Islet precursor cell (in vitro differentiated cells): ENCODE measurements around the gene DCLK1.
"Not testable (repeated sequence)": the region's sequence is repeated elsewhere in the genome, so short reads cannot be mapped to it uniquely, and the experiment has no call there.

Source experiments
- DNase-seq: peaks from one replicate; pipeline ENCODE4 v3.0.0-alpha.2; 2018

DCLK1 gene

GRCh38 chr13:36082806-36083205 is 48.4 kb downstream of the DCLK1 start:
- no peak for DNase-seq

GRCh38 chr13:36082396-36082795 is 48.8 kb downstream of the DCLK1 start:
- DNase-seq = no peak

GRCh38 chr13:36076211-36076610 is 55.0 kb downstream of the DCLK1 start:
- no peak for DNase-seq

- DNase-seq = no peak
Observed at GRCh38 chr13:36074659-36075058, 56.5 kb downstream of the DCLK1 start.

GRCh38 chr13:36072152-36072935 is 58.8 kb downstream of the DCLK1 start:
- peak; percentile 72 for DNase-seq

- not testable (repeated sequence) for DNase-seq
Observed at GRCh38 chr13:36070504-36071192, 60.5 kb downstream of the DCLK1 start.

- DNase-seq = no peak
Observed at GRCh38 chr13:36069881-36070366, 61.3 kb downstream of the DCLK1 start.

GRCh38 chr13:36068991-36069390 is 62.2 kb downstream of the DCLK1 start:
- no peak for DNase-seq

- DNase-seq = no peak
Observed at GRCh38 chr13:36068566-36068965, 62.6 kb downstream of the DCLK1 start.

- no peak for DNase-seq
Observed at GRCh38 chr13:36067746-36068381, 63.3 kb downstream of the DCLK1 start.

- DNase-seq = no peak
Observed at GRCh38 chr13:36062249-36062648, 68.9 kb downstream of the DCLK1 start.

- no peak for DNase-seq
Observed at GRCh38 chr13:36061621-36062020, 69.6 kb downstream of the DCLK1 start.

GRCh38 chr13:36061054-36061453 is 70.1 kb downstream of the DCLK1 start:
- DNase-seq = no peak

GRCh38 chr13:36059321-36059720 is 71.9 kb downstream of the DCLK1 start:
- DNase-seq = no peak

- DNase-seq = no peak
Observed at GRCh38 chr13:36058116-36058515, 73.1 kb downstream of the DCLK1 start.

GRCh38 chr13:36057547-36057946 is 73.6 kb downstream of the DCLK1 start:
- DNase-seq = no peak

GRCh38 chr13:36057041-36057440 is 74.1 kb downstream of the DCLK1 start:
- DNase-seq = no peak

GRCh38 chr13:36055366-36055765 is 75.8 kb downstream of the DCLK1 start:
- no peak for DNase-seq

- DNase-seq = no peak
Observed at GRCh38 chr13:36054041-36054440, 77.1 kb downstream of the DCLK1 start.

- no peak for DNase-seq
Observed at GRCh38 chr13:36051082-36051481, 80.1 kb downstream of the DCLK1 start.

GRCh38 chr13:36046672-36047071 is 84.5 kb downstream of the DCLK1 start:
- no peak for DNase-seq

GRCh38 chr13:36038785-36039555 is 92.2 kb downstream of the DCLK1 start:
- no peak for DNase-seq

- DNase-seq = no peak
Observed at GRCh38 chr13:36033035-36033434, 98.1 kb downstream of the DCLK1 start.
